NCI-H2196 treated with DMSO at 0.1 percent for 48 hours (cell line): Measurements from ENCODE around the gene CDC42EP2.

Source experiments
- DNase-seq: peaks from one replicate; lab custom pipeline; 2025; ENCODE audit not compliant: unreplicated experiment; lab: John Stamatoyannopoulos, UW

The CDC42EP2 gene, protein sequence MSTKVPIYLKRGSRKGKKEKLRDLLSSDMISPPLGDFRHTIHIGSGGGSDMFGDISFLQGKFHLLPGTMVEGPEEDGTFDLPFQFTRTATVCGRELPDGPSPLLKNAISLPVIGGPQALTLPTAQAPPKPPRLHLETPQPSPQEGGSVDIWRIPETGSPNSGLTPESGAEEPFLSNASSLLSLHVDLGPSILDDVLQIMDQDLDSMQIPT

DNA sequence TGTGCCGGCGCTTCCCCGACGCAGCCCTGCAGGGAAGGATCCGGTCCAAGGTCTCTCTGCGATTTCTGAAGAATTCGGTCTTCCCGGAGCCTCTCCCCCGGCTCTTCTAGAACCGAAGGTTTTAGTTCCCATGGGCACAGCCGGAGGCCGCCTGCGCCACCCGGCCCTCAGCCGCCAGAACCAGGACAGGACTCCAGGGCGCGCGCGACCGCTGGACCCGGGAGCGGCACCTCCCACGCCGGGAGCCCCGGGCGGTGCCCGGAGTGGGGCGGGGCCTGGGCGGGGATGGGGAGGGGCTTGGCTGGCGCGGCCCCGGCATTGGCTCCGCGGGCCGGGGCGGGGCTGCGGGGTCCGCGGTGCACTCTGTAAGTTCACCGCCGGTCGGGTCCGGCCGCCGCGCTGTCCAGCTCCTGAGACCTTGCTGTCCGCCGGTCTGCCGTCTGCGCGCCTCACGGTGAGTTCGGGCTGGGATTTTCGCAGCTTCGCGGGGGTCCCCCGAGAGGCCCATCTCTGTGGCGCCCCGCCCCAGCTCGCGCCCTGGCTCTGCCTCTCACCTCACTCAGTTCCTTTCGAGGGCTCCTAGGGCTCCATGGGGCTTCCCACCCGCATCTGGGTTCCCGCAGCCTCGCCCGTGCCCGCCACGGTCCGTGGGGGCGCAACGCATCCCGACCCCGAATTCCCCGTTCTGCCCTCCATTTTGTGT is at the start of gene CDC42EP2:
Gene CDC42EP2, plus strand, starts transcription at position 366 of the 703 bp plus-strand sequence. CDS start 6,033 bp downstream, outside the sequence.
- peak; percentile 69 for DNase-seq

DNA sequence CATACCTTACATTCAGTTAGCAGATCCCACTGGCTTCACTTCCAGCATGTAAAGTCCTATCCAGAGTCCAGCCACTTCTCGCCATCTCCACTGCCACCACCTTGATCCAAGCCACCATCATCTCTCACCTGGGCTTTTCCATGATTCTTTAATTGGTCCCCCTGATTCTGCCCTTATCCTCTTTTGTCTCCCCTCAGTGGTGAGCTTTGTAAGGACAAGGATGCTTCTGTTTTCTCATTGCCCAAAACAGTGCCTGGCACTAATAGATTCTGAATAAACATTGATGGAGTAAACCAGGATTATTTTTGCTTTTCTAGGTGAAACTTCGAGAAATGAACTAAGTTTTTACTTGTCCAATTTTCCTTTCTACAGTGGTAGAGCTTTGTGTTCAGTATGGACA is 48.5 kb upstream of the CDC42EP2 start:
- no peak for DNase-seq

DNA sequence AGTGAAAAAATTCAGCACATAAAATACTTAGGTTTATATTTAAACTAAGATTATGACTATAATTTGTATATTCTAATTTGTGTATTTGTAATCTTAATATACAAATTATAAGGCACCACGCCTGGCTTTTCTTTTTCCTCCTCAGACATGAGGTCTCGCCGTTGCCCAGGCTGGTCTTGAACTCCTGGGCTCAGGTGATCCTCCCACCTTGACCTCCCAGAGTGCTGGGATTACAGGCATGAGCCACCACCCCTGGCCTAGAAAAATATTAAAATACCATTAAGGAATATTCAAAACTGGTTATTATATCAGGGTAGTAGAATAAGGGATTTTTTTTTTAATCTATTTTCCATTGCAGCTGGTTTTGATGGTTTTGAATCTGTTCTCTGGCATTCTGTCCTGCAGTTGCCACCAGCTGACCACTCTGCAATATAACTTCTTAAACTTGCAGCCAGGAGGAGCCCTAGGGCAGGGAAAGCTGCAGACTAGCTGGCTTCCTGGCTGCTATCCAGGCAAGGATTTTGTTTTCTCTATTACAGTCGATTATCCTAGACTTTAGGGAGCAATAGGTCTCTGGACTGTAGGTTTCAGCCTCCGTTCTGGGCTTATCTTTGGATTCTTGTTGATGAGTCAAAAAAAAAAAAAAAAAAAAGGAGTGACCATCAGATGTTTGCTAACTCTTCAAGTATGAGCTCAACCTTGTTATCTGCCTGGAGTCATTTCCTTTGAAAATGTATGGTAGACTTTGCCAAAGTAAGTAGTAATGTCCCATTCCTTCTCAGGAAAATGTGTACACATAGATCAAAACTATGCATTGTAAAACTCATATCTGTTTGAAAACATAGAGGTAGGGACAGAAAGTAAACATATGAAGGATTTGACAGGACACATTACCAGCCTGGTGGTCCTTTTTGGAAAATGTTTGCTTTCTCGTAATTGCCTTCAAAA is 39.7 kb upstream of the CDC42EP2 start:
- DNase-seq = peak; percentile 60

DNA sequence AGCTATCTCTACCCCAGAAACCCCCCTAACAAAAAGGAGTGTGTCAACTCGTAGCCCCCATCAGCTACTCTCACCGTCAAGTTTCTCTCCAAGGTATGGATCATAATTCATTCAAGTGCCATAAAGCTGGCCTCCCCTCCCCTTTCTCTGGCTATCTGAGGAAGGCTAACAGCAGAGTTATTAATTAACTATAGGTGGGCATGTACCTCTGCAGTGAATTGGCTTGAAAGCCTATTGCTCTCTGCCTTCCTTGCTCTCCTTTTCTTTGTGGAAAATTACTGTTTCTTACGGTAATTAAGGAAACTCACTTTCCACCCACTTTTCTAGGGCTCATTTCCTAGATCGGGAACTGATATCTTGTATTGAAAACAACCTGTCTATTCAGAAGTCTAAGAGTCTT is 38.8 kb upstream of the CDC42EP2 start:
- no peak for DNase-seq

DNA sequence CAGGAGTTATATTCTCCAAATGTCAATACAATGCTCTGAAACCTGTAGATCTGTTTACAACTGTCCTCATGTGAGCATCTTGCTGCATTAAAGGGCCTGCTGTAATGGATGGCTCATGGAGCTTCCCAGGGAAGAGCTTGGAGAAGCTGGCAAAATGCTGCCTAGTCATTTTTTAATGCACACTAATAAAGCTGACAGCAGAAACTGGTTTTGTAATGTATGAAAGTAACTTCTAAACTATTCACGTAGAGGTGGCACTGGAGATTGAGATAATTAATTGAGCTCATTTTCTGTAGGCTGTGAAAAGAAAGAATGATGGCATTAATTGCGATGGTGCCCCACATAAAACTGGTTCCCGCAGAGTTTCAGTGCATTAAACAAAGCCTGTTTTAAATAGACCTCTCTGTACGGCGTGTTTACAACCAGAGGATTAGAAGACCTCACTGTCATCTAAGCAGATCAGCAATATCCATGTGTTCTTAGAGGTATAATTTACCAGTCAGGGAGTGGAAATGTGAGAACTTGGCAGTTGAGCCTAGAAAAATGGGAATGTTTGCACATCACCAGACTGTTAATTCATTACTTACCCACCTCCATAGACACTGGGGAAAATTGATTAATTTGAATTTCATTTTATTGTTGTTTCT is 36.9 kb upstream of the CDC42EP2 start:
- no peak for DNase-seq

DNA sequence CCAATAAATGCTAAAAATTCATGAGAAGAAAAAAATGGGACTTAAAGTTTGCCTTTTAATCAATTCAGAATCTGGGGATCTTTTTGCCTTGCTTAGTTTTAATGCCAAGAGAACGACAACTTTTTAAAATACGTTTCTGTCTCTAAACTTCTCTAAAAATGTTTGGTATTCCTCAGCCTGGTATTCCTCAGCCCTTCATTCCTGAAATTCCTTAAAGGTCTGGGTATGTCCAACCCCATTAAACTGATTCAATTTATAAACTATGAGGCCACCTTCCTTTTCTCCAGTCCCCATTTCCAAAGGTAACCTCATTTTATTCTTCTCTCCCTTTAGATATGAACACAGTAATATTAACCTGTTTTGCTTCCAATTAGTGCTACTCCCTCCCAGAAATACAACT is 36.3 kb upstream of the CDC42EP2 start:
- DNase-seq = no peak

DNA sequence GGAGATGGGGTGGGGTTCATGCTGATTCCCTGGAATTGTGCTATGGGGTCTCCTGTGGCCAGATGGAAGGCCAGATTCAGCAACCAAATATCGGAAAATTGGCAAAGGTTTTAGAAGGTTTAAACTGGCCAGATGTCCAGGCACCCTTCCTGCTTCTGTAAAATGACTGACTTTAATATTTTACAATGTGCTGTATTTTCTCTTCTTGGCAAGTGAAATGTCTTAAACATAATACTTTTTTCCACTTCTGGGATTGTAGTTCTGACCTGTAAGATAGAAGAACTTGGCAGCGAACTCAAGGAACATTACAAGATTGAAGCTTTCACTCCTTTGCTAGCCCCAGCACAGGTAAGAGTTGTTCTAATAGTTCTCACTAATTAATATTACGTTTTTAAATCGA is 35.4 kb upstream of the CDC42EP2 start:
- DNase-seq = no peak

DNA sequence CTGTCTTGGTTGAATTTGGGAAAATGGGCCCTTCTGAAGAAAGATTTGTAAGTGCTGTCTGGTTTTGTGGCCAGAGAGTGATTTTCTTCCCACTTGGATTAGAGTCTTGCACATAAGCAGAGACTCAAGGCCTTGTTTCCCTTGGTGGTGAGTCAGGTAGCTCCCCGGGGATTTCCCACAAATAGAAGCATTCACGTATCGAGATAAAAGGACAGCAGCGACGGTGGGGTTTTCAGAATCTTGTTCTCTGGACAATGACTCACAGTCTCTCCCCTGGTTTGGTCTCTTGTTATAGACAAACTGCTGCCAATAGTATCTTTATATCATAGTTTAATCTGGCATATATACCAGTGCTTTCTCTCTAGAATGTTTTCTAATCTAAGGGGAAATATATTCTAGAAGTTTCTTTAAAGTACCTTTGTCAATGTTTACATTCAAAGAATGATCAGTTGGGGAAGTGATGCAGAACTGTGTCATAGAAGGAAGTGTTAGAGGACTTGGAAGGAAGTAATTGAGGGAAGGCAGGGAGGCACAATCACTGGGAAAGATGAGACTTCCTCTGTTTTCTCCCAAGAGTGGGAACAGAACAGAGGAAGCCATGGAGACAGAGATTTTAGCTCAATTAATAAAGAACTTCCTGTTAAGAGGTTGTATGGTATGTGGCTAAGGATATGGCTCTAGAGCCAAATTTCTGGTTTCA is 34.8 kb upstream of the CDC42EP2 start:
- DNase-seq = no peak

DNA sequence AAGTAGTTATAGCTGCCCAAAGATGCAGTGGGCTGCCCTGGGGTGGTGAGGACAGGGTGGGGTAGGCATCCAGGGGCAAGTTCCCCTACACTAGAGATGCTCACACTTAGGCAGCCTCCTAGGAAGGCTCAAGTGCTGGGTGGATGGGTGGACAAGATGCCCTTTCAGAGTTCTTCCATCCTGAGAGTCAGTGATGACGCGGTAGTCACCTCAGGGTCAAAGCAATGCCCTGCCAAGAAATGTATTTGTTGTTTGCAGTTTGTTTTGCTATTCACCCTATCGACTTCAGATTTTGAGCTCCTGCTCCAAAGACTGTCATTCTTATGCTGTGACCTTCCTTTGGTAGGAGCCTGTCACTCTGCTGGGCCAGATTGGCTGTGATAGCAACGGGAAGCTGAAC is 34.0 kb upstream of the CDC42EP2 start:
- DNase-seq = no peak

DNA sequence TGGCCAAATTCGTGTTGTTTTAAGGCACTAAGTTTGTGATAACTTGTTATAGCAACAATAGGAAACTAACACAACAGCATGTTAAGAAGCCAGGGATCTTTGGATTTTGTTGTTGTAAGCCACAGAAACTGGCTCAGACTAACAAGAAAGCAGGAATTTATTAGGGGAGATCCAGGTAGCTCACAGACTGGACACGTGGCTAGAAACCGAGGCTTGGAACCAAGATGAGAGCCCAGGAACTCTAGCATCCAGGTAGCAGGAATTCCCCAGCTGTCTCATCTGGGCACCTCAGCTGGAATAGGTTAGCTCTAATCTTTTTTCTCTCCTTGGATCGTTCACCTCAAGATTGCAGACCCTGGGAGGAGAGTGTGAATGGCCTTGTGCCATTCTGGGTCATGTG is 28.0 kb upstream of the CDC42EP2 start:
- no peak for DNase-seq

DNA sequence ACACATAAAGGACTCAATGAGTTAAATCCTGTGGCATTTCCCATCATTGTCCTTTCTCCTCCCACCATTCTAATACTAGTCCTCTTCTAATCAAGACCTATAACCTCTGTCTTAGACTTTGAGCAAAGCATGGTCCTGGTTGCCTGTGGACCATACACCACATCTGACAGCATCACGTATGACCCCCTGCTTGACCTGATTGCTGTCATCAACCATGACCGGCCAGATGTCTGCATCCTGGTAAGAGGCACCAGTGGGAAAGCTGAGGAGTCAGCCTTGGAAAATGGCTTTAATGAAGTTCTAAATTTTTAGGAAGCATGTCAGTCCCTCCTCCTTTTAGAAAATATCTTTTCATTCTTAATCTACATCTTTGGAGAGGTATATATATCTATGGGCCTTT is 27.1 kb upstream of the CDC42EP2 start:
- no peak for DNase-seq

DNA sequence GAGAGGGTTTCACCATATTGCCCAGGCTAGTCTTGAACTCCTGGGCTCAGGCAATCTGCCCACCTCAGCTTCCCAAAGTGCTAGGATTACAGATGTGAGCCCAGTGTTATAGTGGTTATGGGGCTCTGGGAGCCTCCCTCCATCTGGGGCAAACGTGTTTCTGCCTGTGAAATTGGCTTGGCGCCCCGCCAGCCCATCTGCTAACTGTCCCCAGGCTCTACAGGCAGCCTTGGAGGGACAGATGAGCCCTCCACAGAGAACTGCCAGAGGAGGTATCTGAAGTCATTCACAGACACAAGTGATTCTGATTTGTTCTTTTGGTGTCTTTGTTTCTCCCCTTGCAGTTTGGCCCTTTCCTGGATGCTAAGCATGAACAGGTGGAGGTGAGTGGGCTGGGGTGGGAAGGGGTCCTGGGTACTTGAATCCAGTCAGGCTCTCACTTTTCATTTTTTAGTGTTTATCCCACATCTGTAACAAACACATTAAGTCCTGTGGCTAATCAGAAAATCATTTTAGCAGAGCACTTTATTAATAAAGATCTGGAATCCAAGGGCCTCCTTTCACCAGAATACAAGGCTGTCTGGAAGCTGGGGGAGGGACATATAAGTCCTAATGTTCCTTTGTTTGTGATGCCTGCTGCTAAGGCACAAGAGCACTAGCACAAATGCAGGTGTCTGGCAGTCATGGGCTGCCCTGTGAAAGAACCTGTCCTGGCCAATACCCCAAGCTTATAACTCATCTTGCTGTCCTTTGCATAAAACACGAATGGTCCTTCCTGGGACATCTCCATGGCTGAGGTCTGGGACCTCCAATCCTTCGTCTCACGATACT is 25.7 kb upstream of the CDC42EP2 start:
- no peak for DNase-seq

DNA sequence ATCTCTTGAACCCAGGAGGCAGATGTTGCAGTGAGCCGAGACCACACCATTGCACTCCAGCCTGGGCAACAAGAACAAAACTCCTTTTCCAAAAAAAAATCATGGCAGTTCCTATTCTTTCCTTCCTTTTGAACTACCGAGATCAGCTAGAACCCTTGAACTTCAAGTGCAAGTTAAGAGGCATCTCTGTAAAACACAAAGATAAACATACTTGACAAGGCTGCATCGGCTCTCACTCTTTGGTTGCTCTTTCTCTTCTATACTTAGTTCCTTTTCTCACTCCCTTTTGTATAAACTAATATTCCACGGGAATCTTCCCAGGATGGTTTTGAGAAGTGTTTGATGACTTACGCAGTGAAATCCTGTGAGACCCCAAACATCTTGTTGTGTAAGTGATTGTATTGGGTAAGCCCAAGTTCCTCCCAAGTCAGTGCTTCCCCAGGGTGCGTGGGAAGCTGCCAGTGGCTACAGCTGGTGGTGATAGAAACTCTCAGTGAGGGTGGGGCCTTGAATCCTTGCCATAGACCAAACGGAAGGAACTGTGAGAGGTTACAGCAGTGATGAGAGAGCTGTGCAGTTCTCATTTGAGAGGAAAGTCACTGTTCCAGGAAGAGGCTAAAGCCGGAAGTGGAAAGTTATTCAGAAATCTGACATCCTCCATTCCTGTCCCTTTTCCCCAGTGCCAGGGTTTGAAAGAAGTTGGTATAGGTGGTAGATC is 24.1 kb upstream of the CDC42EP2 start:
- DNase-seq = no peak

DNA sequence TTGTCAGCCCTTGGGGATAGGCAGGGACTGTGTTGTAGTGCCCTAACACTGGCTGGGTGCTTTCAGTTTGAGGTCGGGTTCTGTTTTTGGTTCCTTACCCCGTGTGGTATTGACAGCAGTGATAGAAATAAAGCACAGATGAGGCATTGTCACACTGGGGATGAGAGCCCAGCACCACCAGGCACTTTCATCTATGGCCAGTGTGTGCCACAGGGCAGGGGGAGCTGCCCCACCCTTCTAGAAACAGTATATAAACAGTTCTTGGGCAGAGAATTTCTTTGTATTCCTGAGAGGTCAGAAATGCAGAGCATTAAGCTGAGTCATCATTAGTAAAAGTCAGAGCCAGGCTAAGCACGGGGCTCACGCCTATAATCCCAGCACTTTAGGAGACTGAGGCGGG is 23.1 kb upstream of the CDC42EP2 start:
- no peak for DNase-seq

DNA sequence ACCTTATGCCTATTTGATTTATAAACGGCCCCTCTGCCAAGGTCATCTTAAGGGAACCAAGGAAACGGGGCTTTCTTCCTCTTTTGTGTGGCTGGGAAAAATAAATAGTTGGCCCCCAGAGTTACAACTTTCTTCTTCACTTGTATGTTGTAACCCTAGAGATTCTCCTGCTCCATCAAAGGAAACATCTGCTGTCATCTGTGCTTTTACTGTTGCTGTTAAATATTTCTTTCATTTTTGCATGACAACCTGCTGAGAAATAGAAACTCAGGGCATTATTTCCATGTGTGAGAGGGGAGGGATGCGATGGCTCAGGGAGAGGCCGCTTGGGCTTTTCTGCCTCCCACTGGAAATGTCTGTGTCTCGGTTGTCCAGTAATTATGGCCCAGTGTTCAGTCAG is 21.8 kb upstream of the CDC42EP2 start:
- no peak for DNase-seq

DNA sequence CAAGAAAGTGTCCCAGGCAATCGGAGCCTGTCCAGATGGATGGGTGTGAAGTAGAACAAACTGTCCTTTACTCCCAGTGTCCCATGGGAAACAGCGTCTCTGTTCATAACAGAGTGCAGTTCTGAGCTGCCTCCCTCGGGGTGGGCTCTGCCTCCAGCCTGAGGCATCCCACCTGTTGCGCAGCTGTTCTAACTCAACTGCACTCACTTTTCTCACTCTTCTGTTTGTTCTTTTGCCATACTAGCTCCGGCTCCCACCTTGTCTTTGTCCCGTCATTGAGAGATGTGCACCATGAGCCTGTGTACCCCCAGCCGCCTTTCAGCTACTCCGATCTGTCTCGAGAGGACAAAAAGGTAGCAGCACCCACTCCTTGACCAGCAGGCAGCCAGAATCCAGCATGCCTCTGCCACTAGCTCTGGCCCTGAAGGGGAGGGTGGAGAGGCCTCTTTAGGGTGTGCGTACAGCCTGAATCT is 20.7 kb upstream of the CDC42EP2 start:
- DNase-seq = no peak

DNA sequence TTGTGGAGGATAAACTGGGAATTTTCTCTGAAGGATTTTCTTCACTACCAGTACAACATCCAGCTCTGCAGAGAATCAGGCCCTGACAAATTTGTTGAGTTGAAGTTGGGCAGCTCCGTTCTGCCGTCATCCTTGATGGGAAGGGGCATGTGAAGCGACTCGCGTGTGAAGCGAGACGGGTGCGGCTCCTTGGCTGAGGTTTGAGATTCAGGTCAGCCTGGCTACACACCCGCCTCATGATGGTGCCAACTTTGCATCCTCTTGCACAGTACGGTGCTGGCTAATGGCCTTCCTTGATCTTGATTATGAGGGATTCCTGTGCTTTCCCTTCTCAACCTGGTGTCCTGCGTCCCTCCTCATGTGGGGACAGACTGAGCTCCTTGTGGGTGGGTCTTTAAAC is 19.7 kb upstream of the CDC42EP2 start:
- no peak for DNase-seq

DNA sequence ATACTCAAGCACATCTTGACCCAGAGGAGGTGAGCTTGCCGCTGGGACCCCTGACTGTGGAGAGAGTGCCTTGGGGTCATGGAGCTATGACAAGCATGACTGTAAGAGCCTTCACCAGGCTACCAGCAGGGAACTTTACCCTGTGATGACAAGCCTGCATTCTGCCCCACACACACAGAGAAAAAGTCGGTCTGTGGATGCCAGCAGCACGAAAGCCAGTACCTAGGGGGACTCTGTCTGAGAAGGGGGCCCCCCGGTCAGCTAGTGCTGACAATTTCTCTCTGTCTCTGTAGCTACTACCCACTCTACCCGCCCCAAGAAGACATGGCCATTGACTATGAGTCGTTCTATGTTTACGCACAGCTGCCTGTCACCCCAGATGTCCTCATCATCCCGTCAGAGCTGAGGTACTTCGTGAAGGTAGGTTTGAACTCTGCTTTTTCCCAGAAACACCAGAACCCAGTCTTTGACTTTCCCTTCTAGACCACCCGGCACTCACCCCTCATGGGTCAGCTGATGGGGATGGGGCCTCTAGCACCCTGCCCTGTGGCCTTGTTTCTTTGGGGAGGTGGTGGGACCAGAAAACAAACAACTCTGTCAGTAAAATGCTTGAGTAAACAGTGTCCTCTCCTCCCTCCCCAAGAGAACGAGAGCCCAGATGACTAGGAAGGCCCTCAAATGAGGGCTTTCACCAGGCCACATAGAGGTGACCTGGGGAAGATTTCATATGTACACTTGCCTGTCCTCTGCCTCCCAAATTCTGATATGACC is 18.9 kb upstream of the CDC42EP2 start:
- DNase-seq = no peak
